Measurements from ENCODE around the gene ZSCAN9. TPM values are rescaled to one million over a fixed set of nuclear protein-coding genes. Genes with fewer than 3 reads are reported as not detected.

The ZSCAN9 gene
- total and polyA plus RNA-seq, 2 of the 13 experiments (the other 11 are each of a cell fraction or from before 2014, with no cell fraction given) = 14.6 to 17.8 TPM

DNA sequence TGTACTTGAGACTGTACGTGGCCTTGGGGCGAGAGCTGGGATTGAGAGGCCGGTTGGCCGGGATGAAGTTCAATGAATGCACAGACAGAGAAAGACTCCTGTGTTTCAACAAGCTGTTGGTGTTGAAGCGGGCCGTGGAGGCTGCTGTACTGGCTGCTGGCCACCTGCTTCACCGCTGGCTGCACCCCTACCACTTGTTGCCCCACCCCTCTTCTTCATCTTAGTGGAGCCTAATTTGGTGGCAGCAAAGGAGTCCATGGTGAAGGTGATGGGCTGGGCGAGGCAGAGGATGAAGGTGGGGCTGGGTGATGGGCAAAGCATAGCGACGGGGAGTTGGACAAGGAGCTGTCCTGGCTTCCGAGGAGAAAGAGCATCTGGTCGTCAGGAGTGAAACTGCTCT is 7.2 kb upstream of the ZSCAN9 start:
- 94% methylated on average over 12 of the region's 12 CpGs for WGBS (ENCODE audit: low lambda C conversion rate)
- ChIA-PET CTCF (ENCODE audit: low intra/inter-chr PET ratio, low total read pairs) (no interaction called here), POLR2A (interaction anchor here (0.8 to 2.6 kb wide), 16 partner anchors 9 to 1180 kb away, joined by 3 to 37 read pairs (median 8); partner anchors contain the start of genes PGBD1, ZKSCAN3, ZKSCAN4 and ZKSCAN8)
- Histone ChIP-seq H3K27ac (ENCODE audit: extremely low read length, insufficient read depth, low read length) (no peak overlapping the region), H3K9me3 (ENCODE audit: low read length) (no peaks in the 10 kb centered on the region), H3K27me3 (ENCODE audit: control insufficient read depth in 1 of 2, insufficient read depth in 2 of 2, low read length in 2 of 2) (no peaks in the 10 kb centered on the region; a peak in 1 of 5 replicates), H3K9ac (ENCODE audit: insufficient read depth, low read depth, low read length) (peak overlapping the region; percentile 68; the same call in 1 of the 2 replicates), H3K4me1 (ENCODE audit: insufficient read depth, low read length) (peaks cover 61% of the 10 kb centered on the region), H3K36me3 (replicated peaks in 1 of 2; ENCODE audit: control insufficient read depth in 1 of 2, insufficient read depth in 2 of 2, low read length in 2 of 2) (no peaks in the 10 kb centered on the region), H3K79me2 (ENCODE audit: insufficient read depth, low read length) (no peaks in the 10 kb centered on the region), H3K4me3 (replicated peaks in 1 of 3; ENCODE audit: insufficient read depth in 1 of 3, low read depth in 2 of 3, low read length in 3 of 3) (peak overlapping the region in 2 of 3 experiments; percentile 53 to 77; a peak in 1 of 6 replicates), H4K20me1 (ENCODE audit: insufficient read depth, low read length) (no peaks in the 10 kb centered on the region), H2AFZ (ENCODE audit: low read length) (no peak overlapping the region), H3K4me2 (ENCODE audit: low read depth, low read length) (peak overlapping the region; percentile 84)
- in situ Hi-C loops (cut with HindIII; ENCODE audit: extremely low pct_ligation_motif_present, low pct_unique_long_range_greater_than_20kb) (no loop called here), intact Hi-C loops (cut with micrococcal nuclease; ENCODE audit: unreplicated experiment) (no loop called here)
- no TSS peak for BruUV-seq (replicated peaks)
- FAIRE-seq = no peak
- ATAC-seq = no peak
- no peak for DNase-seq (ENCODE audit: low spot score)
- TF ChIP-seq ZC3H13 (CRISPR knock-in tag; IDR thresholded peaks at IDR 0.05) = peak; percentile 72; the same call in 1 of the 2 replicates
- no peak for TF ChIP-seq MIXL1 (CRISPR knock-in tag; IDR thresholded peaks at IDR 0.05)
- TF ChIP-seq SRSF1 (optimal IDR thresholded peaks at IDR 0.05; ENCODE audit: low read depth, low read length) = no peak
- TF ChIP-seq ZNF883 (CRISPR knock-in tag; IDR thresholded peaks at IDR 0.05; ENCODE audit: not compliant biosample characterization) = peak; percentile 17
- TF ChIP-seq ZNF674 (CRISPR knock-in tag; IDR thresholded peaks at IDR 0.05; ENCODE audit: low read depth) = 0 out of 2 replicates have a peak, but pooled peaks have one; percentile 18

DNA sequence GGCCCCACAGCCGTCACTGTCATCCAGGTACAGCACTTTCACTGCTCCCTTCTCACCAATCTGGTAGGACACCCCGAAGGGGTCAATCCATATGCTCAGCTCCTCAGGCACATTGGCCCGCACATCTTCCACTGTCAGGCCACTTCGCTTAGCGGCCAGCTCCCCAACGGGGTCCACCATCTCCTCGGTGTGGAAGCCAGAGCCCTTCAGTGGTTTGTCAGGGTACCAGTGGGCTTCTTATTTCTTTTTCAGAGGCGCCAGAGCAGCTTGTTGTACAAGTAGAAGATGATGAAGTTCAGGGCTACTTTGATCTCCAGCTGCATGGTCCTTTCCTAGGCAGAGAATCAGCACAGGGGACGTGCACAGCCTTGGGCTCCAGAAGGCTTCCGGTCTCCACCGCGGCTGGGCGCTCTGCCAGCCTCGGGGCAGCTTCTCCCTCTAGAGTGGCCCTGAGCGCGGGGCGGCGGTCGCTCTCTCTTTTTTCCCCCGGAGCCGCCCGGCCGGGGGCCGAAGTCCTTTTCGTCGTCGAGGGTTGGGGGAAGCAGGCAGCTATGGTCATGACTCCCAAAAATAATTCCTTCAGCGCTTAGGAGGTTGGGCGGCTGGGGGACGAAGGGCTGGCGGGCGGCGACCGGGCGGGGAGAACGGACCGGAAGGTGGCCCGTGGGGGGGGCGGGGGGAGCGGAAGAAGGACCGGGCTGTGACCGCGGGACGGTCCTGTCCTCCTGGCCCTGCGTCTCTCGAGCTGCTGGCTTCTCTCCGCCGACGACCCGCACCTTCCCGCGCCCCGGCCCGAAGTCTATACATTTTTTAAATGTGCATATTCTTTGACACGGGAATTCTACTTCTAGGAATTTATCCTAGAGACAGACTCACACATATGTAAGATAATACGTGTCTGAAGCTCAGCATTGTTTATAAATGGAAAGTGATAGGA is 6.5 kb upstream of the ZSCAN9 start:
- no peak for FAIRE-seq
- H2AFZ ChIP-seq (ENCODE audit: low read length) = peak overlapping the region; percentile 74
- TF ChIP-seq RNF2 (conservative IDR thresholded peaks at IDR 0.05; ENCODE audit: low read depth) = no peak
- TF ChIP-seq, protein P1, sequence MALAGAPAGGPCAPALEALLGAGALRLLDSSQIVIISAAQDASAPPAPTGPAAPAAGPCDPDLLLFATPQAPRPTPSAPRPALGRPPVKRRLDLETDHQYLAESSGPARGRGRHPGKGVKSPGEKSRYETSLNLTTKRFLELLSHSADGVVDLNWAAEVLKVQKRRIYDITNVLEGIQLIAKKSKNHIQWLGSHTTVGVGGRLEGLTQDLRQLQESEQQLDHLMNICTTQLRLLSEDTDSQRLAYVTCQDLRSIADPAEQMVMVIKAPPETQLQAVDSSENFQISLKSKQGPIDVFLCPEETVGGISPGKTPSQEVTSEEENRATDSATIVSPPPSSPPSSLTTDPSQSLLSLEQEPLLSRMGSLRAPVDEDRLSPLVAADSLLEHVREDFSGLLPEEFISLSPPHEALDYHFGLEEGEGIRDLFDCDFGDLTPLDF (CRISPR knock-in tag; IDR thresholded peaks at IDR 0.05) = peak; percentile 71
- no peak for TF ChIP-seq RBAK (CRISPR knock-in tag; IDR thresholded peaks at IDR 0.05)
- no peak for TF ChIP-seq PAWR (CRISPR knock-in tag; IDR thresholded peaks at IDR 0.05; ENCODE audit: borderline replicate concordance)
- TF ChIP-seq, protein P2, sequence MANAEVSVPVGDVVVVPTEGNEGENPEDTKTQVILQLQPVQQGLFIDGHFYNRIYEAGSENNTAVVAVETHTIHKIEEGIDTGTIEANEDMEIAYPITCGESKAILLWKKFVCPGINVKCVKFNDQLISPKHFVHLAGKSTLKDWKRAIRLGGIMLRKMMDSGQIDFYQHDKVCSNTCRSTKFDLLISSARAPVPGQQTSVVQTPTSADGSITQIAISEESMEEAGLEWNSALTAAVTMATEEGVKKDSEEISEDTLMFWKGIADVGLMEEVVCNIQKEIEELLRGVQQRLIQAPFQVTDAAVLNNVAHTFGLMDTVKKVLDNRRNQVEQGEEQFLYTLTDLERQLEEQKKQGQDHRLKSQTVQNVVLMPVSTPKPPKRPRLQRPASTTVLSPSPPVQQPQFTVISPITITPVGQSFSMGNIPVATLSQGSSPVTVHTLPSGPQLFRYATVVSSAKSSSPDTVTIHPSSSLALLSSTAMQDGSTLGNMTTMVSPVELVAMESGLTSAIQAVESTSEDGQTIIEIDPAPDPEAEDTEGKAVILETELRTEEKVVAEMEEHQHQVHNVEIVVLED (CRISPR knock-in tag; IDR thresholded peaks at IDR 0.05; ENCODE audit: borderline replicate concordance) = no peak; the same call in 1 of the 2 replicates
- TF ChIP-seq, protein P3, sequence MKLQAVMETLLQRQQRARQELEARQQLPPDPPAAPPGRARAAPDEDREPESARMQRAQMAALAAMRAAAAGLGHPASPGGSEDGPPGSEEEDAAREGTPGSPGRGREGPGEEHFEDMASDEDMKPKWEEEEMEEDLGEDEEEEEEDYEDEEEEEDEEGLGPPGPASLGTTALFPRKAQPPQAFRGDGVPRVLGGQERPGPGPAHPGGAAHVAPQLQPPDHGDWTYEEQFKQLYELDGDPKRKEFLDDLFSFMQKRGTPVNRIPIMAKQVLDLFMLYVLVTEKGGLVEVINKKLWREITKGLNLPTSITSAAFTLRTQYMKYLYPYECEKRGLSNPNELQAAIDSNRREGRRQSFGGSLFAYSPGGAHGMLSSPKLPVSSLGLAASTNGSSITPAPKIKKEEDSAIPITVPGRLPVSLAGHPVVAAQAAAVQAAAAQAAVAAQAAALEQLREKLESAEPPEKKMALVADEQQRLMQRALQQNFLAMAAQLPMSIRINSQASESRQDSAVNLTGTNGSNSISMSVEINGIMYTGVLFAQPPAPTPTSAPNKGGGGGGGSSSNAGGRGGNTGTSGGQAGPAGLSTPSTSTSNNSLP (IDR thresholded peaks at IDR 0.05; ENCODE audit: low read depth, low read length) = peak; percentile 6; the same call in 1 of the 2 replicates

More for the DNA sequence above, 6.5 kb upstream of the ZSCAN9 start:
- H3K9ac ChIP-seq (ENCODE audit: insufficient read depth, low read depth, low read length) = peak overlapping the region; percentile 68
- TSS peak; percentile 91 for BruUV-seq (replicated peaks)
- ATAC-seq (peak; percentile 93), DNase-seq (ENCODE audit: low spot score) (peak; percentile 70)
- no peaks in the 10 kb centered on the region for H3K36me3 ChIP-seq (replicated peaks in 1 of 2; ENCODE audit: control insufficient read depth in 1 of 2, insufficient read depth in 2 of 2, low read length in 2 of 2)
- H3K27me3 ChIP-seq (ENCODE audit: control insufficient read depth in 1 of 2, insufficient read depth in 2 of 2, low read length in 2 of 2) = no peaks in the 10 kb centered on the region; a peak in 1 of 5 replicates
- peak overlapping the region; percentile 53 to 77 (median 56) for H3K4me3 ChIP-seq (replicated peaks in 1 of 3; ENCODE audit: insufficient read depth in 1 of 3, low read depth in 2 of 3, low read length in 3 of 3)
- intact Hi-C loops (cut with micrococcal nuclease; ENCODE audit: unreplicated experiment) = no loop called here
- H3K79me2 ChIP-seq (ENCODE audit: insufficient read depth, low read length) = no peaks in the 10 kb centered on the region
- H3K4me1 ChIP-seq (ENCODE audit: insufficient read depth, low read length) = peaks cover 55% of the 10 kb centered on the region
- H3K9me3 ChIP-seq (ENCODE audit: low read length) = no peaks in the 10 kb centered on the region
- WGBS (ENCODE audit: low lambda C conversion rate) = 24% methylated on average over 27 of the region's 56 CpGs
- H4K20me1 ChIP-seq (ENCODE audit: insufficient read depth, low read length) = no peaks in the 10 kb centered on the region
- POLR2A ChIA-PET = interaction anchor here (0.7 to 2.6 kb wide), 18 partner anchors 9 to 1180 kb away, joined by 3 to 37 read pairs (median 8); partner anchors contain the start of genes PGBD1, ZKSCAN3, ZKSCAN4 and ZKSCAN8
- CTCF ChIA-PET (ENCODE audit: low intra/inter-chr PET ratio, low total read pairs) = no interaction called here
- in situ Hi-C loops (cut with HindIII; ENCODE audit: extremely low pct_ligation_motif_present, low pct_unique_long_range_greater_than_20kb) = no loop called here
- H3K27ac ChIP-seq (ENCODE audit: extremely low read length, insufficient read depth, low read length) = peak overlapping the region; percentile 79
- H3K4me2 ChIP-seq (ENCODE audit: low read depth, low read length) = peak overlapping the region; percentile 84
